HEK293 (cell line): ENCODE results near the gene PSTPIP1.

Experiments used
- CTCF ChIA-PET: fragments of 350-600 bp; formaldehyde crosslinking; extraction: SDS; loops from one replicate; lab custom pipeline; 2021; ENCODE audit warnings: antibody characterized with exemption; lab: Yijun Ruan, JAX
- POLR2A ChIA-PET: fragments of 300-600 bp; formaldehyde crosslinking; extraction: SDS; loops from one replicate; lab custom pipeline; 2020; ENCODE audit warnings: antibody characterized with exemption, inconsistent platforms; lab: Yijun Ruan, JAX
- H3K27ac ChIP-seq: fragments of 200-500 bp; sonication (Bioruptor generic); 2 replicates; pipeline ENCODE4 v1.5.1; 2014; ENCODE audit warnings: low read depth, low read length, control low read depth, inconsistent platforms; ENCODE audit errors: extremely low read depth
- H3K36me3 ChIP-seq, 2 experiments: fragments of 200-500 bp in 1 of 2; sonication (Bioruptor generic) in 1 of 2; 1 replicate in 1 of 2; 2 replicates in 1 of 2; pipeline ENCODE4 v1.5.1; 2014 to 2017; ENCODE audit warnings: inconsistent platforms in 2 of 2, low read length in 2 of 2; ENCODE audit not compliant: control insufficient read depth in 2 of 2, insufficient read depth in 1 of 2
- H3K4me1 ChIP-seq: fragments of 200-500 bp; sonication (Bioruptor generic); 2 replicates; pipeline ENCODE4 v1.5.1; 2014; ENCODE audit warnings: mild to moderate bottlenecking, low read length, inconsistent platforms; ENCODE audit not compliant: control insufficient read depth, insufficient read depth
- H3K4me3 ChIP-seq: 2 replicates; pipeline ENCODE4 v1.5.1; 2011; ENCODE audit warnings: low read depth, mild to moderate bottlenecking, control low read depth, low read length, moderate library complexity
- H3K9me3 ChIP-seq: fragments of 200-500 bp; sonication (Bioruptor generic); 2 replicates; pipeline ENCODE4 v1.5.1; 2014; ENCODE audit warnings: low read depth, low read length, inconsistent platforms; ENCODE audit not compliant: control insufficient read depth, insufficient read depth
- KLF16 ChIP-seq: fragments of 450-650 bp; formaldehyde crosslinking; IDR thresholded peaks from 2 replicates; pipeline ENCODE4 v1.5.1; 2017; ENCODE audit warnings: missing biosample characterization, missing genetic modification characterization
- KLF8 ChIP-seq: fragments of 450-650 bp; formaldehyde crosslinking; IDR thresholded peaks from 2 replicates; pipeline ENCODE4 v1.5.1; 2016; ENCODE audit warnings: missing biosample characterization, missing genetic modification characterization
- MEIS1 ChIP-seq: sonication (generic); formaldehyde crosslinking; IDR thresholded peaks from 2 replicates; pipeline ENCODE4 v1.8.1; 2022; ENCODE audit warnings: missing genetic modification reagents, mild to moderate bottlenecking, borderline replicate concordance
- SP2 ChIP-seq: fragments of 450-650 bp; formaldehyde crosslinking; IDR thresholded peaks from 2 replicates; pipeline ENCODE4 v1.5.1; 2016; ENCODE audit warnings: missing biosample characterization, missing genetic modification characterization
- ZBTB21 ChIP-seq: fragments of 450-650 bp; formaldehyde crosslinking; IDR thresholded peaks from 2 replicates; pipeline ENCODE4 v1.5.1; 2017; ENCODE audit warnings: missing biosample characterization, missing genetic modification characterization
- ZFP41 ChIP-seq: fragments of 450-650 bp; formaldehyde crosslinking; IDR thresholded peaks from 2 replicates; pipeline ENCODE4 v1.5.1; 2016; ENCODE audit warnings: missing biosample characterization, missing genetic modification characterization, borderline replicate concordance
- ZIC2 ChIP-seq: fragments of 450-650 bp; formaldehyde crosslinking; IDR thresholded peaks from 2 replicates; pipeline ENCODE4 v1.5.1; 2016; ENCODE audit warnings: missing biosample characterization, missing genetic modification characterization
- ZNF175 ChIP-seq: fragments of 450-650 bp; formaldehyde crosslinking; IDR thresholded peaks from 2 replicates; pipeline ENCODE4 v1.5.1; 2016; ENCODE audit warnings: missing biosample characterization, missing genetic modification characterization
- ZNF292 ChIP-seq: fragments of 450-650 bp; formaldehyde crosslinking; IDR thresholded peaks from 2 replicates; pipeline ENCODE4 v1.5.1; 2016; ENCODE audit warnings: low read depth, missing biosample characterization, missing genetic modification characterization, borderline replicate concordance
- ZNF37A ChIP-seq: fragments of 450-650 bp; IDR thresholded peaks from 2 replicates; pipeline ENCODE4 v1.5.1; 2018; ENCODE audit warnings: missing biosample characterization, missing genetic modification characterization
- ZNF473 ChIP-seq: fragments of 450-650 bp; formaldehyde crosslinking; IDR thresholded peaks from 2 replicates; pipeline ENCODE4 v1.5.1; 2017; ENCODE audit warnings: missing biosample characterization, missing genetic modification characterization
- ZNF501 ChIP-seq: fragments of 450-650 bp; formaldehyde crosslinking; IDR thresholded peaks from 2 replicates; pipeline ENCODE4 v1.5.1; 2016; ENCODE audit warnings: missing biosample characterization, missing genetic modification characterization
- ZNF623 ChIP-seq: fragments of 450-650 bp; formaldehyde crosslinking; IDR thresholded peaks from 2 replicates; pipeline ENCODE4 v1.5.1; 2016; ENCODE audit warnings: missing biosample characterization, missing genetic modification characterization
- ZNF629 ChIP-seq: fragments of 450-650 bp; formaldehyde crosslinking; IDR thresholded peaks from 2 replicates; pipeline ENCODE4 v1.5.1; 2017; ENCODE audit warnings: missing biosample characterization, missing genetic modification characterization
- ZNF654 ChIP-seq: fragments of 450-650 bp; formaldehyde crosslinking; IDR thresholded peaks from 2 replicates; pipeline ENCODE4 v1.5.1; 2016; ENCODE audit warnings: low read depth, missing biosample characterization, missing genetic modification characterization
- ZNF660 ChIP-seq: fragments of 450-650 bp; IDR thresholded peaks from 2 replicates; pipeline ENCODE4 v1.5.1; 2018; ENCODE audit warnings: missing biosample characterization, mild to moderate bottlenecking, missing genetic modification characterization
- ZNF677 ChIP-seq: fragments of 450-650 bp; IDR thresholded peaks from 2 replicates; pipeline ENCODE4 v1.5.0; 2018; ENCODE audit warnings: missing biosample characterization, mild to moderate bottlenecking, missing genetic modification characterization, moderate library complexity
- ZNF792 ChIP-seq: fragments of 450-650 bp; formaldehyde crosslinking; IDR thresholded peaks from 2 replicates; pipeline ENCODE4 v1.5.1; 2016; ENCODE audit warnings: missing biosample characterization, missing genetic modification characterization
- ZNF843 ChIP-seq: fragments of 450-650 bp; formaldehyde crosslinking; IDR thresholded peaks from 2 replicates; pipeline ENCODE4 v1.5.1; 2016; ENCODE audit warnings: missing biosample characterization, missing genetic modification characterization
- TF ChIP-seq, protein P1 (sequence below): fragments of 450-650 bp; formaldehyde crosslinking; IDR thresholded peaks from 2 replicates; pipeline ENCODE4 v1.5.1; 2016; ENCODE audit warnings: missing biosample characterization, missing genetic modification characterization
- TF ChIP-seq, protein P2 (sequence below): fragments of 450-650 bp; formaldehyde crosslinking; IDR thresholded peaks from 2 replicates; pipeline ENCODE4 v1.5.1; 2017; ENCODE audit warnings: missing biosample characterization, missing genetic modification characterization
- TF ChIP-seq, protein P3 (sequence below): fragments of 450-650 bp; formaldehyde crosslinking; IDR thresholded peaks from 2 replicates; pipeline ENCODE4 v1.5.1; 2016; ENCODE audit warnings: missing biosample characterization, missing genetic modification characterization
- TF ChIP-seq, protein P4 (sequence below): fragments of 450-650 bp; formaldehyde crosslinking; IDR thresholded peaks from 2 replicates; pipeline ENCODE4 v1.5.1; 2017; ENCODE audit warnings: missing biosample characterization, mild to moderate bottlenecking, missing genetic modification characterization, moderate library complexity

The PSTPIP1 gene

DNA sequence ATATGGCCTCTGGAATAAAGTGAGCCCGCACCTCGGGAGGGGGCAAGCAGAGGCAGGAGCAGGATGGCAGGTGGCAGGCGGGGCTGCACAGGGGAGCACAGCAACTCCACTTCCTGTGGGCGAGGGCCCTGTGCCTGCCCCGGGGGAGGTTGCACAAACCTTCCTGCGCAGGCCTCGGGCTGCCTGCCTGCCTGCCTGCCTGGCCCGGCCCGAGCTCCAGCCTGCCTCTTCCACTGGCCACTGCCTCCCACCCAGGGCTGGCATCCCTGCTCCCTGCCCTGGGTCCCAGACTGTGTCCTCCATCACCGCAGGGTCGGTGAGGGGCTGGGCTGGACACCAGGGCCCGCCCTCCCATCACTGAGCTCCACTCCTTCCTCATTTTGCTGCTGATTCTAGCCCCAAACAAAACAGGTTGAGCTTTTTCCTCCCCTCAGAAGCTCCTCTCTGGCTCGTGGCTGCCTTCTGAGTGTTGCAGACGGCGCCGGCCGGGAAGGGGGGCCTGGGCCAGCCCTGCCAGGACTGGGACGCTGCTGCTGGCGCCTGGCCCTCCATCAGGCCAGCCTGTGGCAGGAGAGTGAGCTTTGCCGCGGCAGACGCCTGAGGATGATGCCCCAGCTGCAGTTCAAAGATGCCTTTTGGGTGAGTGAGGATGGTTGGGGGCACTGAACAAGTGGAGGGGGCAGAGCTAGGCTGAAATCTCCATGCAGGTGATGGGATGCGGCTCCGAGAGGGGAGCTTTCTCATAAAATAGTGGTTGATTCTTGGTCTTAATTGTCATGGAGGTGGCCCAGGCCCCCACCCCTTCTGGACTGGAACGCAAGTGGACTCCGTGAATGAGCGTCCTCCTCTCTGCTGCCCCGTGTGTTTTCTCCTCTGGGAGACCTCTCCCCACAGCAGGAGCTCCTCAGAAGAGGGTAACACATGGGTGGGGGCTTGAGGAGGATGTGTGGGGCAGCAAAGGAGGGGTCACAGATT lies at the start of gene PSTPIP1:
Gene PSTPIP1, plus strand, starts transcription at position 156 of the 975 bp plus-strand sequence. Its CDS starts 448 bp downstream, at position 604.
- H3K9me3 ChIP-seq: no peaks in the 10 kb centered on the region
- H3K4me1 ChIP-seq: no peaks in the 10 kb centered on the region
- TF ChIP-seq ZNF660 (tag by site-specific recombination) (no peak), KLF8 (tag by site-specific recombination) (no peak), SP2 (tag by site-specific recombination) (0 out of 2 replicates have a peak, but pooled peaks have one; percentile 5)
- no peaks in the 10 kb centered on the region for H3K36me3 ChIP-seq
- CTCF ChIA-PET: interaction anchor here (0.6 to 1.5 kb wide), 3 partner anchors 22 to 394 kb away, joined by 3 to 4 read pairs (median 4); no protein-coding TSS in a partner anchor
- H3K4me3 ChIP-seq: no peak within 1 kb of the TSS
- POLR2A ChIA-PET: no interaction called here
- H3K27ac ChIP-seq: no peak within 1 kb of the TSS

DNA sequence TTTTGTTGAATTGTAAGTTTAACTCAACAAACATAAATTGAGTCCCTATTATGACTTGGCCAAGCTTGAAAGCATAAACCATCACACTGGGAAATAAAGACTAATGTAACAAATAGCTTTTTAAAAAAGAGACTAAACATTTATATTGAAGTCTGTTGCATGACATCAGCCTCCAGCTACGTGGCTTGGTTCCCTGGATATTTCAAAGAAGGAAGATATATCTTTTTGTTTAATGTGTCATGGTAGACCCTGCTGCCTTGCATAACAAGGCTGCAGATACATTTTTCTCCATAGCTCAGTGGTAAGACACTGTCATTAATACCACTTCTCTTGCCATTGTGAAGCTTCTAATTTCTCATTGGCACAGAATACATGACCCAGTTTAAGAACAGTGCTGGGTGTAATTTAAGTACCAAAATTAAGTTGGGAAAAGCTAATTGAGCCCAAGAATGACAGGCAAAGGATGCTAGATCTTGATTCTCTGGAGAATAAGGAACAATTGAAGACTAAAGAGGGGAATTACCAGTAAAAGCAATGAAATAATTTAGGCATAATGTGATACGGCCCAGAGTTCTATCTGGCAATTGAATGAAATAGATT lies 49.3 kb upstream of the PSTPIP1 start:
- TF ChIP-seq ZNF292 (tag by site-specific recombination) (no peak), ZNF175 (tag by site-specific recombination) (no peak), ZNF473 (tag by site-specific recombination) (no peak), ZFP41 (no peak), KLF16 (tag by site-specific recombination) (no peak), ZNF629 (tag by site-specific recombination) (no peak), ZNF677 (no peak), ZNF501 (tag by site-specific recombination) (no peak), ZNF623 (tag by site-specific recombination) (no peak), ZBTB21 (tag by site-specific recombination) (no peak), ZNF843 (tag by site-specific recombination) (no peak), ZNF792 (tag by site-specific recombination) (no peak), MEIS1 (CRISPR knock-in tag) (no peak), ZNF37A (tag by site-specific recombination) (no peak), ZIC2 (tag by site-specific recombination) (no peak), ZNF654 (tag by site-specific recombination) (no peak)
- TF ChIP-seq, protein P1, sequence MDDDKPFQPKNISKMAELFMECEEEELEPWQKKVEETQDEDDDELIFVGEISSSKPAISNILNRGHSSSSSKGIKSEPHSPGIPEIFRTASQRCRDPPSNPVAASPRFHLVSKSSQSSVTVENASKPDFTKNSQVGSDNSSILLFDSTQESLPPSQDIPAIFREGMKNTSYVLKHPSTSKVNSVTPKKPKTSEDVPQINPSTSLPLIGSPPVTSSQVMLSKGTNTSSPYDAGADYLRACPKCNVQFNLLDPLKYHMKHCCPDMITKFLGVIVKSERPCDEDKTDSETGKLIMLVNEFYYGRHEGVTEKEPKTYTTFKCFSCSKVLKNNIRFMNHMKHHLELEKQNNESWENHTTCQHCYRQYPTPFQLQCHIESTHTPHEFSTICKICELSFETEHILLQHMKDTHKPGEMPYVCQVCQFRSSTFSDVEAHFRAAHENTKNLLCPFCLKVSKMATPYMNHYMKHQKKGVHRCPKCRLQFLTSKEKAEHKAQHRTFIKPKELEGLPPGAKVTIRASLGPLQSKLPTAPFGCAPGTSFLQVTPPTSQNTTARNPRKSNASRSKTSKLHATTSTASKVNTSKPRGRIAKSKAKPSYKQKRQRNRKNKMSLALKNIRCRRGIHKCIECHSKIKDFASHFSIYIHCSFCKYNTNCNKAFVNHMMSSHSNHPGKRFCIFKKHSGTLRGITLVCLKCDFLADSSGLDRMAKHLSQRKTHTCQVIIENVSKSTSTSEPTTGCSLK (tag by site-specific recombination): no peak
- TF ChIP-seq, protein P2, sequence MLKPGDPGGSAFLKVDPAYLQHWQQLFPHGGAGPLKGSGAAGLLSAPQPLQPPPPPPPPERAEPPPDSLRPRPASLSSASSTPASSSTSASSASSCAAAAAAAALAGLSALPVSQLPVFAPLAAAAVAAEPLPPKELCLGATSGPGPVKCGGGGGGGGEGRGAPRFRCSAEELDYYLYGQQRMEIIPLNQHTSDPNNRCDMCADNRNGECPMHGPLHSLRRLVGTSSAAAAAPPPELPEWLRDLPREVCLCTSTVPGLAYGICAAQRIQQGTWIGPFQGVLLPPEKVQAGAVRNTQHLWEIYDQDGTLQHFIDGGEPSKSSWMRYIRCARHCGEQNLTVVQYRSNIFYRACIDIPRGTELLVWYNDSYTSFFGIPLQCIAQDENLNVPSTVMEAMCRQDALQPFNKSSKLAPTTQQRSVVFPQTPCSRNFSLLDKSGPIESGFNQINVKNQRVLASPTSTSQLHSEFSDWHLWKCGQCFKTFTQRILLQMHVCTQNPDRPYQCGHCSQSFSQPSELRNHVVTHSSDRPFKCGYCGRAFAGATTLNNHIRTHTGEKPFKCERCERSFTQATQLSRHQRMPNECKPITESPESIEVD (tag by site-specific recombination): no peak
- TF ChIP-seq, protein P3, sequence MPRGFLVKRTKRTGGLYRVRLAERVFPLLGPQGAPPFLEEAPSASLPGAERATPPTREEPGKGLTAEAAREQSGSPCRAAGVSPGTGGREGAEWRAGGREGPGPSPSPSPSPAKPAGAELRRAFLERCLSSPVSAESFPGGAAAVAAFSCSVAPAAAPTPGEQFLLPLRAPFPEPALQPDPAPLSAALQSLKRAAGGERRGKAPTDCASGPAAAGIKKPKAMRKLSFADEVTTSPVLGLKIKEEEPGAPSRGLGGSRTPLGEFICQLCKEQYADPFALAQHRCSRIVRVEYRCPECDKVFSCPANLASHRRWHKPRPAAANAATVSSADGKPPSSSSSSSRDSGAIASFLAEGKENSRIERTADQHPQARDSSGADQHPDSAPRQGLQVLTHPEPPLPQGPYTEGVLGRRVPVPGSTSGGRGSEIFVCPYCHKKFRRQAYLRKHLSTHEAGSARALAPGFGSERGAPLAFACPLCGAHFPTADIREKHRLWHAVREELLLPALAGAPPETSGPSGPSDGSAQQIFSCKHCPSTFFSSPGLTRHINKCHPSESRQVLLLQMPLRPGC: no peak
- TF ChIP-seq, protein P4, sequence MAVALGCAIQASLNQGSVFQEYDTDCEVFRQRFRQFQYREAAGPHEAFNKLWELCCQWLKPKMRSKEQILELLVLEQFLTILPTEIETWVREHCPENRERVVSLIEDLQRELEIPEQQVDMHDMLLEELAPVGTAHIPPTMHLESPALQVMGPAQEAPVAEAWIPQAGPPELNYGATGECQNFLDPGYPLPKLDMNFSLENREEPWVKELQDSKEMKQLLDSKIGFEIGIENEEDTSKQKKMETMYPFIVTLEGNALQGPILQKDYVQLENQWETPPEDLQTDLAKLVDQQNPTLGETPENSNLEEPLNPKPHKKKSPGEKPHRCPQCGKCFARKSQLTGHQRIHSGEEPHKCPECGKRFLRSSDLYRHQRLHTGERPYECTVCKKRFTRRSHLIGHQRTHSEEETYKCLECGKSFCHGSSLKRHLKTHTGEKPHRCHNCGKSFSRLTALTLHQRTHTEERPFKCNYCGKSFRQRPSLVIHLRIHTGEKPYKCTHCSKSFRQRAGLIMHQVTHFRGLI (tag by site-specific recombination): no peak
- ChIA-PET CTCF (interaction anchor here (0.6 to 1.3 kb wide), 2 partner anchors 89 to 105 kb away, joined by 3 to 4 read pairs; no protein-coding TSS in a partner anchor), POLR2A (interaction anchor here (1.1 kb wide), 1 partner anchor 14 kb away, joined by 6 read pairs; the partner anchor contains the start of gene RCN2)
- peaks cover 69 to 76% of the 10 kb centered on the region in 2 experiments for H3K36me3 ChIP-seq
- no peaks in the 10 kb centered on the region for H3K4me1 ChIP-seq
- no peak overlapping the region for H3K4me3 ChIP-seq
- no peaks in the 10 kb centered on the region for H3K9me3 ChIP-seq
- no peak overlapping the region for H3K27ac ChIP-seq
